Activated T-helper 1 cell treated with anti-CD3 and anti-CD28 coated beads, Interleukin-2, amount 50 U/mL, for 16 hours (primary cell): Measurements from ENCODE around the gene STOML3.

Experiments used
- DNase-seq, 2 donors: peaks; one replicate each; pipeline ENCODE4 v3.0.0-alpha.2; 2020; ENCODE audit warnings: low read depth in 1 of 2, low spot score in 1 of 2

STOML3 gene

DNA sequence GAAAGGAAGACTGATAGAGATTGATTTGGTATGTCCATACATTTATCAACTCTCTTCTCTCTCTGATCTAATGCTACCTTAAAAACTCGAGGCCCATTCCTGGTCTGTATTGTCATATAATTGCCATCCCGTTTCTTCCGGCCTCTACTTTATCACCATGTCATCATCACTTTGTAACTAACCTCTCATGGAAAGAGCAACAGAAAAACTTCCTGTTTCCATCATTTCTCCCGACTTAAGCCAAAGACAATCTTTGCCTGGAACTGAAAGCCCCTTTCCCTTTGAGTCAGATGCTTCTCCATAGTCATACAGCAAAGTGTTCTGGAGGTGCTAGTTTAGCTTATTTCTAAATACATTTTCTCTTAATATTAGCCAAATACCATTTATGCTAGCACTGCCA, 2.8 kb upstream of the STOML3 start:
- DNase-seq = no peak

DNA sequence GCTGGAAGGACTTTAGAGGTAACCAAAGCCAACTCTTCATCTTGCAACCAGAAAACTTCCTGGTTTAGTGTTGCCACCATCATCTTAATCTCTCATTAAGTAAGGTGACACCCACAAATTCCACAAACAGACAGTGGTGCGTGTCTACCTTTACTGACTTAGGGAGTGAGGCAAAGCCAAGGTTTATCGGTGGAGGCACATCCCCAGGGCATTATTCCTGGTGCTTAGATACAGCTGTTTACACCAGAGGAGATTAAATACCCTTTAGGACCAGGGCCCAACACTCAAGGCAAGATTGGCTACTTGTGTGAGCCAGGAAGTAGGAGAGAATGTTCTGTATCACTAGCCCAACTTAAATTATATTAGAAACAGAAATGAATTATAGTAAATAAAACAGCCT, 9.5 kb downstream of the STOML3 start:
- DNase-seq = no peak

DNA sequence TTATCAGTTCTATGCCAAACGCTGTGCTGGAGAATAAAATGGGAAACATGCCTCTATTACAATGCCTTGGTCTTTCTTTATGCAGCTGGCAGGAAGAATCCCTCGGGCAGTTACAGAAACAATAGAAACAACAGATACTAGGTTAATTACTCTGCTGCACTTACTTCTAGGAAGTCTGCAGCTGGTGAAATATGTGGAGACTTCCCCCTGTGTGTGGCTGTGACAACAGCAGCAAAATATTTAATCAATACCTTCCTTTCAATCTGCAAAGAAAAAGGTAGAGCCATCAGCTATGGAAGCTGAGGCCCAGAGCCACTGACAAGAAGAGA, 9.9 kb downstream of the STOML3 start:
- no peak for DNase-seq

DNA sequence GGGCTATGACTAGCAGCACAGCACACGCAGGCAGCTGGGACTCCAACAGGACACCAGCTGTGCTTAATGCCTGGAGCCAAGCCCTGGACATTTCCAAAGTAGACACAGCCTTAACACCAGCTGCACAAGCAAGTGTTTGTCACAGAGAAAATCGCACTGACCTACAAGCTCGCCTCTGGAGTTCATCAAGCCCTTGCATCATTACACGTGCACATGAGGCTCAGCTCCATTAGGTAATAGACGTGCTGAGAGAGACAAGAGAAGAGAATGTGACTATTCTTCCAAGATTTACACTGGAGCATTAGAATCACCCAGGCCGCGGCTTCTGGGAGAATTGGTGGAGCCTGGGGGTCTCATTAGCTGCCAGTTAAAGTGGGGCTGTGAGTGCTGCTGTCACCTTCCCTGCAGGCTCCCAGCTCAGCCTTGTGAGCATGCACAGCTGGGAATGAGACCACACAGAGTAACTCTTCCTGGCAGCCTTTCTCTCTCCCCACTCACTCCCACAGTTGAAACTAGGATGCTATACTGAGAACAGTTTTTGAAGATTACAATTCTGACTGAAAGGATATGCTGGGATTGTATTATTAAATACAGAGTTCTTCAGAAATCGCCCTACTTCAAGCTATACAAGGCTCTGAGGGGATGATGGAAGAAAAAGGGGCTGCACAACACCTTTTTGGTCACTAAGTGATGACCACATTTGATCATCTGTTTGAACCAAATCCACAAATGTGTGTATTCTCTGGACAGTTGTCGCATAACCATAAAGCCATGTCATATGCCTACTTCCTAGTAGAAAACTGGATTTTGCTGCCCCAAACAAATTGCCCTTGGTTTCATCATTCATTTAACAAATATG, 10.5 kb downstream of the STOML3 start:
- no peak for DNase-seq

DNA sequence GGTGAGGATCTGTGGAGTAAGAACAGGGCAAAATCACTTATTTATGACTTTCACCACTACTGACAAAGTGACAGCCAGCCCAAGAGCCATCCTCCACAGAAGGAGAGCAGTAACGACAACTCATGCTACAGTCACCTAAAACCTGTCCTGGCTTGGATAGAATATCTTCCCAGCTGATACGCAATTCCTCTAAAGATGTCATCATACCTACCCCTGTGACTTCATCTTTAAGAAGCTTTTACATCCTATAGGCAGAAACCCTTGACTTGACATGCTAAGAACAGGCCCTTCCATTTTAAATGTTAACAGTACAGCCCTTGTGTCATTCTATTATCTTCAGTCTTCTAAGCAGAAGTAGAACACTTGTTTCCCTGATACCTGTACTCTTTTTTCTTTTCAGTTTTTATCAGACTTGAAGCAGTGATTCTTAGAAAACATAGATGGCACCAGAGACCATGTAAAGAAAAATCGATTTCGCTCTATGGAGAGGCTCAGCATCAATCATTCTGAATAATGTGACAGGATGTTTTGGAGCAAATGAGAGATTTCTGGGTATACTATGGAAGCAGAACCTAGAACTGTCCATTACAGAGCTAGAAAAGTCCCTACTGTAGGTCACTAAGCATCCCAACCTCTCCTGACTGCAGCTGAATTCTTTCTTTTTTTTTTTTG, 20.1 kb downstream of the STOML3 start:
- no peak for DNase-seq

DNA sequence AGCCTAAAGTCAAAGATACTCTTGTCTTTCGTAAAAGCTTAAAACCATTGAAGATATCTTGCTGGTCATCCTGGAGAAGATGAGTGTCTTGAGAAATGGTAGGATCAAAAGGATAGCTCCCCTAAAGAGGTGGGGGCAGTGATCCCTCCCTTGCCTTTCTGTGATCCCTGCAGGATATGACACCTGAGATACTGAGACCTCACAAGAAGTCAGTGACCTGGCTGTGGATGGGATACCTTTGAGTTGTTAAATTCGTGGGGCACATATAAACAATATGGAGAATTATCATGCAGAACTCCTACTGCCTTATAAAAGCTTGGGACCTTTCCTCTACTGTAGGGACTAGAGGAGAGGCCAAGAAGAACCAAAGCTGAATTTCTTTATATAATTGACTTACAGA, 21.4 kb downstream of the STOML3 start:
- DNase-seq = no peak

DNA sequence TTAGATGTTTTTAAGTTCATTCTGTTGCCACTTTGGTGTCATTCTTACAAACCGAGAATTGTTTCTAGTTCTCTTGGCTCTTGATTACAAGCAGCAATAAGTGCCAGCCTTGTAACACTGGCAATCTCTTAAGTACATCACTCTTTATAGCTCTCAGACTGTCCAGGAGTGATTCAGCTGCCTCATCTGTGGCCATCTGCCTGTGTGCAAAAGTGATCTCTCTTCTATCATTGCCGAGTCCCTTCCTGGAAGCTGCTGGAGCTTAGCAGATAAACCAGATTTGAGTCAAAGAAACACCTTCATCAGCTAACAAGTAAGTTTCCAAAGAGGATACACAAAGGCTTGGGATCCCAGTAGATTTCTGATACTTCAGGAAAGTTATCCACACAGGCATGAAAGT, 23.2 kb downstream of the STOML3 start:
- no peak for DNase-seq

DNA sequence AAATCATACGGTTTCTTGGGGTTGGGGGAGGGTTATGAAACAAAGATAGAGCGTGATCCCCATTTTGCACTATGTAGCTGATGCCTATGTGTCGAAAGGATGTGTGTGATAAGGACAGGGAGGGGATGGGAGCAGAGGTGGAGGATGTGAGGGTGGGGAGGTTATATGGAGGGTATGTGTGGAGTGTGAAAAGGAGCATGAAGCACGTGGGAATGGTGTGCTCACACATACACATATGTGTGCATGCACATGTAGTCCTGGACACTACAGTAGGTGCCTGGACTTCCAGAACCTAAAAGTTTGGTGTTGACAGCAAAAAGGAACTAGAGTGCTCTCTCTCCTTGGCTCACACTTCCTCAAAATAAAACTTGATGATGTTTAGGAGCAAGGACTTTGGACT, 25.4 kb downstream of the STOML3 start:
- no peak for DNase-seq

DNA sequence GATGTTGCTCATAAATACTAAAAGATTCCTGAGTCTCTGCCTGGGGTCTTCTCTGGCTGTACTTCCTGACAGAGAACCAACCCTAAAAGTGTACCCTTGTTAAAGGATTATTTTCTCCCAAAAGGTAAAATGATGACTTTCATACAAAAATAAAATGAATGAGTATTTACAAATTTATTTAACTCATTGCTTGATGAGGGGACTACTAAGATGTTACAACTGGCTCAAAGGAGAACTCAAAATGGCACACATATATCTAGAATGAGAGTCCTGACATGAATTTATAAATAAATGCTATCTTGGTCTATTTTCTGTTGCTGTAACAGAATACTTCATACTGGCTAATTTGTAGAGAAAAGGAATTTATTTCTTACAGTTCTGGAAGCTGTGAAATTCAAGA, 30.5 kb downstream of the STOML3 start:
- no peak for DNase-seq

DNA sequence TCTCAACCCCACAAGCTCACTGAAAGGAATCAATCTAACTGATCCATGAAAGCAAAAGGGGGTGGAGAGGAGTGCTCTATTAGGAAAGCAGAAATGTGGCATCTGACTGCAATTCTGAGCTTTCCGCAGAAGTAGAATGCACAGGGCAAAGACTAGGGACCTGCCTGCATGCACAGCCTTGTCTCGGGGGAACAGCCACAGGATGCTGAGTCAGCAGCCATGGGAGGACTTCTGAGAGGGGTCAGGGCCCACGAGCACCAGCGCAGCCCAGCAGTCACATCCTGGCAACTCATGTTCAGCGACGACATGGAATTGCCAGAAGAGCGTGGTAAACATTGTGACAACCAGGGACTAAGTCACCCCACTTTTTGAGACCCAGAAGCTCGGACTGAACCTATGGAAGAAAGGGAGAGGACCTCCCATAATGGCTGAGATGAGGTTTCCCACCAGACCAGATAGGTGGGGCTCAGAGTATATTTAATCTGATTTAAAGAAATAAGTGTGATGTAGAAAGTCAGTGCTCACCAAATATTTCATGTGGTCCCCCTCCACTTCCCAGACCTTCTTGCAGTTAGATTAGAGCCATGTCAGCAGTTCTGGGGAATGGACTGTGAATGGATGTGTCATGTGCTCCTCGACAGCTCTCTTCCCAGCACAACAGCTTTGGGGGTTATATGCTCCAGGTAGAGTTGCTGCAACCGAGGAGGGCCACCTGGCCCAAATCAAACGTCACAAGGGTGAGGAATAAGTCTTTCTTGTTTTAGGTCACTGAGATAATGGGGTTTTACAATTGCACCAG, 32.6 kb downstream of the STOML3 start:
- DNase-seq = no peak

DNA sequence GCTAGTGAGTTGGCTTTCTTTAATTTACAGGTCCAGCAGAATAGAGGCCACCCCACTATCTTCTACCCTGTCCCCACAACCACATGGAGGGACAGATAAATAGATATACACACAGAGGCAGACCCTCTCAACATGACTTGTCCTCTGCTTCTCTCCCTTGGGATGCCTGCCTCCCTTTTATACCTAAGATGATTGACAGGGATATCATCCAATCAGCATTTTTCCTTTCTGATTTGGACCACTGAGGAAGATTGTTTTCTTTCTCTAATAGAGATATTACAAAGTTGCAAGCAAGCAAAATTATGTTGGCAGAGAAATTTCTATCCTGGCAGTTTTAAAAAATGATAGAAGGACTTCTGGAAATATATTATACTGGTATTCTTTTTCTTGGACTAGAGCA, 35.8 kb downstream of the STOML3 start:
- DNase-seq = no peak

DNA sequence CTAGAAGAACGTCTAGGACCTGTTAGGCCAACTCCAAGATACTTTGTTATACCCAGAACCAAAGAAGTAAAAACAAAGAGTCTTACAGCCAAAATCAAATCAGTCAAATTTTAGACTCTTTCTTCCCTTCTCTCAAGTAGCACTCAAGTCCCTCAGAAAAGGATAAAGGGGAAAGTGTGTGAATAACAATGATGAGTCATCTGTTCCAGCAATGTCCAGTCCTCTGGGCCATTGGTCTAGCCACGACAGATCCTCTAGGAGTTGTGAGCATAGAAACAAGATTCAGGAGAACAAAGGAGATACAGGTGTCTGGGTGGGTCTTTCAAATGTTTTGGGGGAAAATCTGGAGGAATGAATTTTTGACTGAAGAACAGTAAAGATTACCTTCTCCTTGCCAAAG, 36.3 kb downstream of the STOML3 start:
- no peak for DNase-seq

DNA sequence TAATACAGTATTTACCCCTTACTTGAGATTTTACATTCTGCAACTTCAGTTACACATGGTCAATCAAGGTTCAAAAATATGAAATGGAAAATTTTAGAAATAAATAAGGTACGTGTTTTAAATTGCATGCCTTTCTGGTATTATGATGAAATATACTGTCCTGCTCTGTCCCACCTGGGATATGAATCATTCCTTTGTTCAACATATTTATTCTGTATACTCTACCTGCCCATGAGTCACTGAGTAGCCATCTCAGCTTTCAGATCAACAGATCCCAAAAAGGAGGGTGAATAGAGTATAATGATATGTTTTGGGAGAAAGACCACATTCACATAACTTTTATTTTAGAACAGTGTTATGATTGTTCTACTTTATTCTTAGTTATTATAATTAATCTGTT, 37.8 kb downstream of the STOML3 start:
- no peak for DNase-seq

DNA sequence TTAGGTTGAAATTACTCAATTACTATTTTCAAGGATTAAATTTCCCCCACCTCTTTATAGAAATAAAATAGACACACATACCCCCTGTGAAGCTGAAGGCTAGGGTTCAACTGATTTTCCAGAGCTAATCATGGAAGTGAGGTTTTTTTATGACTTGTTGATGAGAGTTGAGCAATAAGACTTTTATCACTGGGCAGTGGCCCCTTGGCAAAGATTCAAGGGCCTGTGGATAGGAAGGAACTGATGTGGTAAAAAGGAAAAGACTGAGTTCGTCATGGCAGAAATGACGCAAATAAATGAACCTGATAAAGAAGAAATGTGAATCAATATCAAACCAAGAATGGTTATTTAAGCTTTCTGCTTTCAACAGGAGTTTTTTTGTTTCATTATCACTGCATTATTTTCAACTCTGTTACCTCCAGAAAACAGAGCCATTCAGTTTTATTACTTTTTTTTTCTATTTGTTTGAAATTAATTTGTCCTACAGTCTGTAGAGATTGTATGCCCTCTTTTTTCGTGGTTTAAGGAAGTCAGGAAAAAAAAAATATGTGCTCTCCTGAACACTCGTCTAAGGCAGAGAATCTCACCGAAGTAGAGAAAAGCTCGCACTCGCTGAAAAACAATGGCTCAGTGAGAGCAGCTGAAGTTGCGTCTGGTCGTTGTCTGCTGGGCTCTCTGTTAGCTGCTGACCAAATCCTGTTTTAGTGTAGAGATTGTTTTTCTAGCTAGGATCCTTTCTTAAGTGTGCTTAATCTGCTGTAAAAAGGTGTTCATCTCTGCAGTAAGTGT, 38.9 kb downstream of the STOML3 start:
- no peak for DNase-seq

DNA sequence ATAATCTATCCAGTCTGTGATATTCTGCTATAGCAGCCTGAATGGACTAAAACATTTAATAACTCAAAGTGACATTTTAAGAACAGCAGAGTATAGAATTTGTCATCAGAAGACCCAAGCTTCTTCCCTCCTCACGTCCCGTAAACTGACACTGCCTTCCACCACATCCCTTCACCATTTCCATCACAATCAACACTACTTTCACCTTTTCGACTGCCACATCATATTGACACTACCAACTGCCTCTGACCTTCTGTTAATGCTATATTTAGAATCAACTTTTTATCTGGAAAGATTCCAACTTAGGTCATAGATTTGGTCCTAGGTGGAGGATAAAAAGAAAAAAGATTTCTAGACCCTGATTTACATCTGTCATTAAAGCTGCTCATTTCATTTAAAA, 39.6 kb downstream of the STOML3 start:
- DNase-seq = no peak

DNA sequence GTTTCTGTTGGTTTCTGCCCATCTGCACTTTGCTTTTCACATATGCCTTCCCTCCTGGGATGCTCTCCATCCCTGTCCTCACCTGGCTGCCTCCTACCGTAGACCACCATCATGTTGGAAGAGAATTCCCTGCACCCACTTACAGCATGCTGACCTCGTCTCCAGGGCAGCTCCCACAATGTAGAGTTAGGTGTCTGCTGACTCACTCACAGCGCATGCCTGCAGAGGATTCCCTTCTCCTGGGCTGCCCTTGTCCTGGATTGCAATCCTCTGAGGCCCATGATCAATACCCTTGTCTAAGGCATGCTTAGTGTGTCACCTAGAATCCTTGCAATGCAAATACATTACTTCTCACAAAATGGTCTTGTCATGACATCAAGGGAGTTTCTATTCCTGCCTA, 43.6 kb downstream of the STOML3 start:
- DNase-seq = no peak

DNA sequence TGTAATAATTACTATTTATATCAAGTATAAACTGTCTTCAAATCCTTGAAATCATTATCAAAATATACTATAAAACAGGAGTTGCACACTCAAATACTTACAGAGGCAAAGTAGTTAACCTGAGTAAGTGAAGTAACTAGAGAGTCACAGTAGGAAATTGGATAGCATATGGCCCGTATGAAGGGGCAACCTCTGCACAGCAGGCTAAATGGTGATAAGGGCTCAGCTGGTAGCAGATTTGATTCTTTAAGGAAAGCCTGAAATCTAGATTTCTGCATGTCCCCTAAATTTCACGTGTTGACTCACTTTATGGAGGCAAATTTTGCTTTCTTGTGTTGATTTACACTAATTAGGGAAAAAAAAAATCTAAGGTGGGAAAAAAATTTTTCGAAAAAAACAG, 46.4 kb downstream of the STOML3 start:
- no peak for DNase-seq

DNA sequence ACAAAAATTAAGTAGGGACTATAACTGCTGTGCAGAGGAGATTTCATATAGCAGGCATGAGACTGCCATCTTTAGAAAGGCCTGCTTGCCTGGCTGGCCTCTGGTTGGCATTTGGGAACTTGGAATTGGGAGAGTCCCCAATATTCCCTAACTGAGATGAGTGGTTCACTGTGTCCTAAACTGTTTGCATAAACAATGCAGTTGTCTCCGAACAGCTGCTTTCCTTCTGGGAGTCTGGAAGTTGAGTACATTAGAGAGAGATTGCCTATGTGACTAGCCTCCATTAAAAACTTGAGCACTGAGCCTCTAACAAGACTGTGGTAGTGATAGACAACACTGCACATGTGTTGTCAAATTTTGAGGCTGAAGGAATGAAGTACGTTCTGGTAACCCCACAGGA, 47.4 kb downstream of the STOML3 start:
- DNase-seq = no peak

DNA sequence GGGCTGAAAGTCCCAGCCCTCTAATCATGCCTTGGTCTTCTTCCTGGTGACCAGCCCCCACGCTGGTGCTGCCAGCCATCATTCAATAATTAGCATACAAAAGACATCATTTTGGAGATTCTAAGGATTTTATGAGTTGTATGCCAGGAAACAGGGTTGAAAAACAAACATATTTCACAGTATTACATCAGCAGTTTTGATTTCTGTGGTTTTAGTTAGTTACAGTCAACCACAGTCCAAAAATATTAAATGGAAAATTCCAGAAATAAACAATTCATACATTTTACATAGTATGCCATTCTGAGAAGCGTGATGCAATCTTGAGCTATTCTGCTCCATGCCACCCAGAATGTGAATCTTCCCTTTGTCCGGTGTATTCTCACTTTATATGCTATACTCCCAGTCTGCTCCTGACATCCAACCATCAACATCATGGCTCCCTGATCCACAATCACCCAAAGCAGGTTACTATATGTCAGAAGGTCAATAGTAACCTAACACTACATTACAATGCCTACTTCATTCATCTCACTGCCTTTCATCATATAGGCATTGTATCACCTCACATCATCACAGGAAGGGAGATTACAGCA, 49.2 kb downstream of the STOML3 start:
- DNase-seq = no peak

DNA sequence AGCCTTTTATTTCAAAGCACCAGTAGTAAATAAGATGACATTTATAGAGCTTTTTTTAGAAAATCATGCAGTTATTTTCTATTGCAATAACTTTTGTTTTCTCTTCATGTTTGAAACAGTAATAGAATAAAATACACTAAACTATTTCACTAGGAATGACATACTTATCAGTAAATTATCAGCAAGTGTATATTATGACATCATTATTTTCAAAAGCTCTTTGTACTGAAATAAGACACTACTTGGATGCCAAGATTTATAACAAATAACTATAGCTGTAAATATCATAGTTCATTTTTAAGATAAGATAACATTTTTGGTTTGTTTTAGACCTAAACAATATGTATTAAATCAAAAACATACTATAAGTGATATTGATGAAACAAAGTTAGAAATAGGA, 56.8 kb downstream of the STOML3 start:
- DNase-seq = no peak

DNA sequence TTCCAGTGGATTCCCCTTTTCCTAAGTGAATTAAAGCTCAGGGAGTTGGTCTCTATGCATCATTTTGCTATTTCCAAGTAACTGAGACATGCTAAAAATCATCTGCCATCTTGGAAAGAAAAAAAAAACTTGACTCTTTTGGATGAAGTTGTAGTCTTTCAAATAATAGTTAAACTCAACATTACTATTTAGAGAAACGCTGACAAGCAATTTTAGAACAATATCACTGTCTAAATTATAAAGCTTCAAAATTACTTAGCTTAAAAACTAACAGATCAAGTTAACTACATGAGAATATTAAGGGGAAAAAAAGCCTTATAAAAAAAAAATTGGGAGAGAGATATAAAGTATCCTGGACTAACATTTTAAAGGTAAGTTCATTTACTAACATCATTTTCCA, 68.5 kb downstream of the STOML3 start:
- no peak for DNase-seq
